GM13976 (cell line): ENCODE measurements around the gene ZNF142.

Experiments
- DNase-seq: peaks from one replicate; pipeline ENCODE4 v3.0.0; 2012; ENCODE audit warnings: low spot score
- CTCF ChIP-seq: IDR thresholded peaks from 2 replicates; pipeline ENCODE4 v1.5.1; 2012; ENCODE audit warnings: borderline replicate concordance, mild to moderate bottlenecking; ENCODE audit not compliant: insufficient read depth; ENCODE audit errors: extremely low read depth, missing control alignments, control extremely low read depth
- in situ Hi-C: fragments of 300-500 bp; cut with MboI; formaldehyde crosslinking; loops from one replicate; pipeline ENCODE4 v1.12.0; 2022; ENCODE audit warnings: low sequenced_read_pairs, mixed read lengths, inconsistent platforms; ENCODE audit not compliant: unreplicated experiment

Gene ZNF142

GRCh38 chr2:218627939-218628338 is 31.5 kb downstream of the ZNF142 start:
- in situ Hi-C loops: loop anchor here (25.0 kb wide), 1 partner anchor 216 kb away; the partner anchor contains the start of gene VIL1
- DNase-seq: no peak
- no peak for TF ChIP-seq CTCF

GRCh38 chr2:218626369-218626768 is 33.1 kb downstream of the ZNF142 start:
- no peak for TF ChIP-seq CTCF
- in situ Hi-C loops: loop anchor here (25.0 kb wide), 1 partner anchor 214 kb away; the partner anchor contains the start of gene VIL1
- DNase-seq: no peak

- no peak for DNase-seq
- no peak for TF ChIP-seq CTCF
- in situ Hi-C loops: no loop called here
Observed at GRCh38 chr2:218623366-218623705, 36.1 kb downstream of the ZNF142 start.

GRCh38 chr2:218622606-218623365 is 36.6 kb downstream of the ZNF142 start:
- in situ Hi-C loops: no loop called here
- no peak for DNase-seq
- no peak for TF ChIP-seq CTCF

- no peak for TF ChIP-seq CTCF
- DNase-seq: no peak
- in situ Hi-C loops: no loop called here
Observed at GRCh38 chr2:218621007-218621406, 38.4 kb downstream of the ZNF142 start.

GRCh38 chr2:218618102-218618860 is 41.1 kb downstream of the ZNF142 start:
- in situ Hi-C loops: no loop called here
- no peak for DNase-seq
- TF ChIP-seq CTCF: no peak
